ENCODE results near the gene CSF2RB.

CSF2RB gene

GRCh38 chr22:36935313-36935610 is 21.8 kb downstream of the CSF2RB start:
- DNase-seq (ENCODE audit: low read depth in 1 of 2, low spot score in 1 of 2), result no peak

- no peak for DNase-seq (ENCODE audit: low read depth in 1 of 2, low spot score in 1 of 2)
These were observed 22.3 kb downstream of the CSF2RB start for GRCh38 chr22:36935694-36936093.

- no peak for DNase-seq (ENCODE audit: low read depth in 1 of 2, low spot score in 1 of 2)
These were observed 23.1 kb downstream of the CSF2RB start for GRCh38 chr22:36936362-36937116.

GRCh38 chr22:36937319-36938027 is 24.0 kb downstream of the CSF2RB start:
- no peak for DNase-seq (ENCODE audit: low read depth in 1 of 2, low spot score in 1 of 2)

- no peak for DNase-seq (ENCODE audit: low read depth in 1 of 2, low spot score in 1 of 2)
These were observed 24.6 kb downstream of the CSF2RB start for GRCh38 chr22:36938028-36938425.

- no peak for DNase-seq (ENCODE audit: low read depth in 1 of 2, low spot score in 1 of 2)
These were observed 25.5 kb downstream of the CSF2RB start for GRCh38 chr22:36938886-36939285.

GRCh38 chr22:36940676-36941075 is 27.2 kb downstream of the CSF2RB start:
- no peak for DNase-seq (ENCODE audit: low read depth in 1 of 2, low spot score in 1 of 2)

- no peak for DNase-seq (ENCODE audit: low read depth in 1 of 2, low spot score in 1 of 2)
These were observed 29.1 kb downstream of the CSF2RB start for GRCh38 chr22:36942556-36942955.

- DNase-seq (ENCODE audit: low read depth in 1 of 2, low spot score in 1 of 2), result no peak
These were observed 33.2 kb downstream of the CSF2RB start for GRCh38 chr22:36946421-36947158.

- no peak for DNase-seq (ENCODE audit: low read depth in 1 of 2, low spot score in 1 of 2)
These were observed 35.1 kb downstream of the CSF2RB start for GRCh38 chr22:36948273-36949225.

GRCh38 chr22:36950797-36951590 is 37.6 kb downstream of the CSF2RB start:
- DNase-seq (ENCODE audit: low read depth in 1 of 2, low spot score in 1 of 2), result no peak

GRCh38 chr22:36951746-36952145 is 38.3 kb downstream of the CSF2RB start:
- no peak for DNase-seq (ENCODE audit: low read depth in 1 of 2, low spot score in 1 of 2)

GRCh38 chr22:36953239-36954080 is 40.0 kb downstream of the CSF2RB start:
- DNase-seq (ENCODE audit: low read depth in 1 of 2, low spot score in 1 of 2), result no peak

- no peak for DNase-seq (ENCODE audit: low read depth in 1 of 2, low spot score in 1 of 2)
These were observed 41.0 kb downstream of the CSF2RB start for GRCh38 chr22:36954251-36955014.

GRCh38 chr22:36955691-36956090 is 42.3 kb downstream of the CSF2RB start:
- DNase-seq (ENCODE audit: low read depth in 1 of 2, low spot score in 1 of 2), result no peak

GRCh38 chr22:36958366-36958765 is 44.9 kb downstream of the CSF2RB start:
- no peak for DNase-seq (ENCODE audit: low read depth in 1 of 2, low spot score in 1 of 2)

GRCh38 chr22:36961626-36962025 is 48.2 kb downstream of the CSF2RB start:
- no peak for DNase-seq (ENCODE audit: low read depth in 1 of 2, low spot score in 1 of 2)

GRCh38 chr22:36963302-36963701 is 49.9 kb downstream of the CSF2RB start:
- no peak for DNase-seq (ENCODE audit: low read depth in 1 of 2, low spot score in 1 of 2)

GRCh38 chr22:36964106-36964505 is 50.7 kb downstream of the CSF2RB start:
- no peak for DNase-seq (ENCODE audit: low read depth in 1 of 2, low spot score in 1 of 2)
